H1 (cell line): ENCODE measurements around the gene FAM240A. TPM values are rescaled to one million over a fixed set of nuclear protein-coding genes. Genes with fewer than 3 reads are reported as not detected.

Experiments
- EZH2 ChIP-seq: fragments of 200-600 bp; sonication (generic); IDR thresholded peaks from 2 replicates; pipeline ENCODE4 v1.7.1; 2012; ENCODE audit warnings: low read depth, mild to moderate bottlenecking, moderate library complexity, low read length, inconsistent platforms; ENCODE audit not compliant: severe bottlenecking
- HDAC6 ChIP-seq: IDR thresholded peaks from one replicate; pipeline ENCODE4 v1.7.1; 2012; ENCODE audit warnings: low read depth, mild to moderate bottlenecking, inconsistent platforms, low read length, moderate library complexity
- JUND ChIP-seq: IDR thresholded peaks from 2 replicates; pipeline ENCODE4 v1.6.1; 2011; ENCODE audit warnings: mild to moderate bottlenecking, improper control_type of control experiment, low read length
- SP2 ChIP-seq: IDR thresholded peaks from 2 replicates; pipeline ENCODE4 v1.6.1; 2012; ENCODE audit warnings: mild to moderate bottlenecking, low read length, inconsistent platforms
- polyA plus RNA-seq, 7 experiments: library from polyadenylated mRNA; depleted of rRNA in 3 of 7; stranded (reverse) in 5 of 7; unstranded in 2 of 7; fragments of >200 nt in 5 of 7; fragments of 200-250 nt in 2 of 7; gene quantifications; 1 replicate in 5 of 7; 2 replicates in 1 of 7; 4 replicates in 1 of 7; pipeline versions ENCODE4 v1.2.1 to v1.2.3, GENCODE V29; 2011 to 2013; ENCODE audit warnings: missing spikeins in 2 of 7, mixed read lengths in 2 of 7
- total RNA-seq: library from RNA; stranded (reverse); fragmentation: NEBNext Ultra II Directional; extraction: Animal tissue kit (Norgen Biotek cat#: 25700); gene quantifications from 2 replicates; pipeline ENCODE4 v1.2.1, GENCODE V29; 2021
- TF ChIP-seq, protein P1 (sequence below): fragments of 300-600 bp; sonication (generic); IDR thresholded peaks from 2 replicates; pipeline ENCODE4 v1.7.1; 2012; ENCODE audit warnings: low read length, moderate library complexity, mild to moderate bottlenecking, inconsistent platforms; ENCODE audit not compliant: insufficient replicate concordance

Gene FAM240A
- total and polyA plus RNA-seq, 2 of the 8 experiments (the other 6 are each of a cell fraction or from before 2014, with no cell fraction given): 0.08 TPM; not detected in 1

DNA sequence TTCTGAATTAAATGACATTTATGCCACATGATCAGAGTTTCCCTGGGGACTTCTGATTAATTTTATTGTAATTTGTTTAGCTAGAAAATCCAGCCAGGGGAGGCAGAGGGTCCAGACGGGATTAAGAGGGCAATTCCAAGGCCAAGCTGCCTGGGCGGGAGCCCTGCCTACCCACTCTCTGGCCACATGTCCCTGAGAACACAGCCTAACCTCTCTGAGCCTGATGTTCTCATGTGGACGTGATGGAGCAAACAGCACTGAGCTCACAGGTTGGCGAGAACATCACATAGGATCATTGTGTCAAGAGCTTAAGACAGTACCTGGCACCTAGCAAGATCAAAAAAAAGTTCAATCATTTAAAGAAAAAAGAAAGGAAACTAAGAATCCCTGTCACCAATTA is 47.2 kb upstream of the FAM240A start (continued):
- TF ChIP-seq EZH2: no peak
- TF ChIP-seq JUND: no peak
- no peak for TF ChIP-seq HDAC6
- TF ChIP-seq SP2: no peak
- TF ChIP-seq, protein P1, sequence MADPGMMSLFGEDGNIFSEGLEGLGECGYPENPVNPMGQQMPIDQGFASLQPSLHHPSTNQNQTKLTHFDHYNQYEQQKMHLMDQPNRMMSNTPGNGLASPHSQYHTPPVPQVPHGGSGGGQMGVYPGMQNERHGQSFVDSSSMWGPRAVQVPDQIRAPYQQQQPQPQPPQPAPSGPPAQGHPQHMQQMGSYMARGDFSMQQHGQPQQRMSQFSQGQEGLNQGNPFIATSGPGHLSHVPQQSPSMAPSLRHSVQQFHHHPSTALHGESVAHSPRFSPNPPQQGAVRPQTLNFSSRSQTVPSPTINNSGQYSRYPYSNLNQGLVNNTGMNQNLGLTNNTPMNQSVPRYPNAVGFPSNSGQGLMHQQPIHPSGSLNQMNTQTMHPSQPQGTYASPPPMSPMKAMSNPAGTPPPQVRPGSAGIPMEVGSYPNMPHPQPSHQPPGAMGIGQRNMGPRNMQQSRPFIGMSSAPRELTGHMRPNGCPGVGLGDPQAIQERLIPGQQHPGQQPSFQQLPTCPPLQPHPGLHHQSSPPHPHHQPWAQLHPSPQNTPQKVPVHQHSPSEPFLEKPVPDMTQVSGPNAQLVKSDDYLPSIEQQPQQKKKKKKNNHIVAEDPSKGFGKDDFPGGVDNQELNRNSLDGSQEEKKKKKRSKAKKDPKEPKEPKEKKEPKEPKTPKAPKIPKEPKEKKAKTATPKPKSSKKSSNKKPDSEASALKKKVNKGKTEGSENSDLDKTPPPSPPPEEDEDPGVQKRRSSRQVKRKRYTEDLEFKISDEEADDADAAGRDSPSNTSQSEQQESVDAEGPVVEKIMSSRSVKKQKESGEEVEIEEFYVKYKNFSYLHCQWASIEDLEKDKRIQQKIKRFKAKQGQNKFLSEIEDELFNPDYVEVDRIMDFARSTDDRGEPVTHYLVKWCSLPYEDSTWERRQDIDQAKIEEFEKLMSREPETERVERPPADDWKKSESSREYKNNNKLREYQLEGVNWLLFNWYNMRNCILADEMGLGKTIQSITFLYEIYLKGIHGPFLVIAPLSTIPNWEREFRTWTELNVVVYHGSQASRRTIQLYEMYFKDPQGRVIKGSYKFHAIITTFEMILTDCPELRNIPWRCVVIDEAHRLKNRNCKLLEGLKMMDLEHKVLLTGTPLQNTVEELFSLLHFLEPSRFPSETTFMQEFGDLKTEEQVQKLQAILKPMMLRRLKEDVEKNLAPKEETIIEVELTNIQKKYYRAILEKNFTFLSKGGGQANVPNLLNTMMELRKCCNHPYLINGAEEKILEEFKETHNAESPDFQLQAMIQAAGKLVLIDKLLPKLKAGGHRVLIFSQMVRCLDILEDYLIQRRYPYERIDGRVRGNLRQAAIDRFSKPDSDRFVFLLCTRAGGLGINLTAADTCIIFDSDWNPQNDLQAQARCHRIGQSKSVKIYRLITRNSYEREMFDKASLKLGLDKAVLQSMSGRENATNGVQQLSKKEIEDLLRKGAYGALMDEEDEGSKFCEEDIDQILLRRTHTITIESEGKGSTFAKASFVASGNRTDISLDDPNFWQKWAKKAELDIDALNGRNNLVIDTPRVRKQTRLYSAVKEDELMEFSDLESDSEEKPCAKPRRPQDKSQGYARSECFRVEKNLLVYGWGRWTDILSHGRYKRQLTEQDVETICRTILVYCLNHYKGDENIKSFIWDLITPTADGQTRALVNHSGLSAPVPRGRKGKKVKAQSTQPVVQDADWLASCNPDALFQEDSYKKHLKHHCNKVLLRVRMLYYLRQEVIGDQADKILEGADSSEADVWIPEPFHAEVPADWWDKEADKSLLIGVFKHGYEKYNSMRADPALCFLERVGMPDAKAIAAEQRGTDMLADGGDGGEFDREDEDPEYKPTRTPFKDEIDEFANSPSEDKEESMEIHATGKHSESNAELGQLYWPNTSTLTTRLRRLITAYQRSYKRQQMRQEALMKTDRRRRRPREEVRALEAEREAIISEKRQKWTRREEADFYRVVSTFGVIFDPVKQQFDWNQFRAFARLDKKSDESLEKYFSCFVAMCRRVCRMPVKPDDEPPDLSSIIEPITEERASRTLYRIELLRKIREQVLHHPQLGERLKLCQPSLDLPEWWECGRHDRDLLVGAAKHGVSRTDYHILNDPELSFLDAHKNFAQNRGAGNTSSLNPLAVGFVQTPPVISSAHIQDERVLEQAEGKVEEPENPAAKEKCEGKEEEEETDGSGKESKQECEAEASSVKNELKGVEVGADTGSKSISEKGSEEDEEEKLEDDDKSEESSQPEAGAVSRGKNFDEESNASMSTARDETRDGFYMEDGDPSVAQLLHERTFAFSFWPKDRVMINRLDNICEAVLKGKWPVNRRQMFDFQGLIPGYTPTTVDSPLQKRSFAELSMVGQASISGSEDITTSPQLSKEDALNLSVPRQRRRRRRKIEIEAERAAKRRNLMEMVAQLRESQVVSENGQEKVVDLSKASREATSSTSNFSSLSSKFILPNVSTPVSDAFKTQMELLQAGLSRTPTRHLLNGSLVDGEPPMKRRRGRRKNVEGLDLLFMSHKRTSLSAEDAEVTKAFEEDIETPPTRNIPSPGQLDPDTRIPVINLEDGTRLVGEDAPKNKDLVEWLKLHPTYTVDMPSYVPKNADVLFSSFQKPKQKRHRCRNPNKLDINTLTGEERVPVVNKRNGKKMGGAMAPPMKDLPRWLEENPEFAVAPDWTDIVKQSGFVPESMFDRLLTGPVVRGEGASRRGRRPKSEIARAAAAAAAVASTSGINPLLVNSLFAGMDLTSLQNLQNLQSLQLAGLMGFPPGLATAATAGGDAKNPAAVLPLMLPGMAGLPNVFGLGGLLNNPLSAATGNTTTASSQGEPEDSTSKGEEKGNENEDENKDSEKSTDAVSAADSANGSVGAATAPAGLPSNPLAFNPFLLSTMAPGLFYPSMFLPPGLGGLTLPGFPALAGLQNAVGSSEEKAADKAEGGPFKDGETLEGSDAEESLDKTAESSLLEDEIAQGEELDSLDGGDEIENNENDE: no peak
- TF ChIP-seq, all 59 proteins: peak for 0
